Suprapubic skin (tissue), 4 donors: ENCODE measurements around the gene UBXN11. TPM values are rescaled to one million over a fixed set of nuclear protein-coding genes. Genes with fewer than 3 reads are reported as not detected.

ENCODE experiments used
- DNase-seq, 2 donors: peaks; one replicate each; pipeline ENCODE4 v3.0.0-alpha.2; 2019; ENCODE audit warnings: low spot score in 2 of 2
- H3K27ac ChIP-seq: fragments of 200-600 bp; sonication (generic); one replicate; pipeline ENCODE4 v1.5.1; 2019
- H3K27me3 ChIP-seq: fragments of 200-600 bp; sonication (generic); one replicate; pipeline ENCODE4 v1.5.1; 2019
- H3K36me3 ChIP-seq: fragments of 200-600 bp; sonication (generic); one replicate; pipeline ENCODE4 v1.5.1; 2019
- H3K4me1 ChIP-seq: fragments of 200-600 bp; sonication (generic); one replicate; pipeline ENCODE4 v1.5.1; 2019
- H3K4me3 ChIP-seq: fragments of 200-600 bp; sonication (generic); one replicate; pipeline ENCODE4 v1.5.1; 2019; ENCODE audit warnings: mild to moderate bottlenecking
- H3K9me3 ChIP-seq: fragments of 200-600 bp; sonication (generic); one replicate; pipeline ENCODE4 v1.5.1; 2019
- EP300 ChIP-seq: sonication (generic); formaldehyde crosslinking; IDR thresholded peaks from one replicate; pipeline ENCODE4 v1.6.1; 2017; ENCODE audit warnings: antibody characterized with exemption
- POLR2A ChIP-seq, 2 donors: fragments of 450-650 bp; IDR thresholded peaks; one replicate each; pipeline ENCODE4 v1.6.1; 2017; ENCODE audit warnings: antibody characterized with exemption in 2 of 2, mild to moderate bottlenecking in 2 of 2, moderate library complexity in 2 of 2
- POLR2AphosphoS5 ChIP-seq, 3 donors: sonication (generic); formaldehyde crosslinking; IDR thresholded peaks; one replicate each; pipeline ENCODE4 v1.6.1; 2017; ENCODE audit warnings: antibody characterized with exemption in 3 of 3
- WGBS: methylation state at CpG from one replicate; pipeline ENCODE4 v1.1.5; 2018; 5-methylcytosine and 5-hydroxymethylcytosine counted together
- total RNA-seq, 4 donors: library from RNA; depleted of rRNA; stranded (reverse); fragments of >200 nt; gene quantifications; one replicate each; pipeline ENCODE4 v1.1.0, GENCODE V29; 2016
- TF ChIP-seq, protein P1 (sequence below), 2 donors: fragments of 200-600 bp in 1 of 2; fragments of 450-650 bp in 1 of 2; sonication (generic) in 1 of 2; IDR thresholded peaks; one replicate each; pipeline ENCODE4 v1.5.1; 2016 to 2019; ENCODE audit warnings: antibody characterized with exemption in 2 of 2, mild to moderate bottlenecking in 1 of 2, moderate library complexity in 1 of 2

The UBXN11 gene
- total RNA-seq, 4 donors from 2014 or later, result 3.2 to 19.1 (median 9.1) TPM

GRCh38 chr1:26353210-26353859, 46.9 kb upstream of the UBXN11 start:
- Histone ChIP-seq H3K4me3 (peak overlapping the region; percentile 33), H3K9me3 (no peaks in the 10 kb centered on the region), H3K36me3 (no peaks in the 10 kb centered on the region), H3K4me1 (peaks cover 67% of the 10 kb centered on the region), H3K27ac (peak overlapping the region; percentile 72), H3K27me3 (peaks cover 9% of the 10 kb centered on the region)
- no peak for DNase-seq
- no peak for TF ChIP-seq EP300
- TF ChIP-seq, protein P1, sequence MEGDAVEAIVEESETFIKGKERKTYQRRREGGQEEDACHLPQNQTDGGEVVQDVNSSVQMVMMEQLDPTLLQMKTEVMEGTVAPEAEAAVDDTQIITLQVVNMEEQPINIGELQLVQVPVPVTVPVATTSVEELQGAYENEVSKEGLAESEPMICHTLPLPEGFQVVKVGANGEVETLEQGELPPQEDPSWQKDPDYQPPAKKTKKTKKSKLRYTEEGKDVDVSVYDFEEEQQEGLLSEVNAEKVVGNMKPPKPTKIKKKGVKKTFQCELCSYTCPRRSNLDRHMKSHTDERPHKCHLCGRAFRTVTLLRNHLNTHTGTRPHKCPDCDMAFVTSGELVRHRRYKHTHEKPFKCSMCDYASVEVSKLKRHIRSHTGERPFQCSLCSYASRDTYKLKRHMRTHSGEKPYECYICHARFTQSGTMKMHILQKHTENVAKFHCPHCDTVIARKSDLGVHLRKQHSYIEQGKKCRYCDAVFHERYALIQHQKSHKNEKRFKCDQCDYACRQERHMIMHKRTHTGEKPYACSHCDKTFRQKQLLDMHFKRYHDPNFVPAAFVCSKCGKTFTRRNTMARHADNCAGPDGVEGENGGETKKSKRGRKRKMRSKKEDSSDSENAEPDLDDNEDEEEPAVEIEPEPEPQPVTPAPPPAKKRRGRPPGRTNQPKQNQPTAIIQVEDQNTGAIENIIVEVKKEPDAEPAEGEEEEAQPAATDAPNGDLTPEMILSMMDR (IDR thresholded peaks at IDR 0.05), result no peak
- no peak for TF ChIP-seq POLR2AphosphoS5 (IDR thresholded peaks at IDR 0.05)
- no peak for TF ChIP-seq POLR2A (IDR thresholded peaks at IDR 0.05)
- 60% methylated on average over 4 of the region's 4 CpGs for WGBS

GRCh38 chr1:26352338-26352679, 45.9 kb upstream of the UBXN11 start:
- Histone ChIP-seq H3K27me3 (peaks cover 9% of the 10 kb centered on the region), H3K9me3 (no peaks in the 10 kb centered on the region), H3K4me1 (peaks cover 58% of the 10 kb centered on the region), H3K27ac (peak overlapping the region; percentile 67), H3K4me3 (peak overlapping the region; percentile 33), H3K36me3 (no peaks in the 10 kb centered on the region)
- TF ChIP-seq EP300 (no peak), POLR2A (IDR thresholded peaks at IDR 0.05) (no peak)
- WGBS, result 52% methylated on average over 5 of the region's 5 CpGs
- DNase-seq, result no peak

GRCh38 chr1:26351590-26352337, 45.3 kb upstream of the UBXN11 start:
- Histone ChIP-seq H3K27ac (peak overlapping the region; percentile 67), H3K9me3 (no peaks in the 10 kb centered on the region), H3K4me3 (peak overlapping the region; percentile 33), H3K36me3 (no peaks in the 10 kb centered on the region), H3K27me3 (peaks cover 5% of the 10 kb centered on the region), H3K4me1 (peaks cover 53% of the 10 kb centered on the region)
- TF ChIP-seq POLR2AphosphoS5 (IDR thresholded peaks at IDR 0.05) (no peak), POLR2A (IDR thresholded peaks at IDR 0.05) (no peak), EP300 (no peak)
- TF ChIP-seq, protein P1 (IDR thresholded peaks at IDR 0.05), result no peak
- DNase-seq, result no peak
- WGBS, result 70% methylated on average over 12 of the region's 12 CpGs

DNA sequence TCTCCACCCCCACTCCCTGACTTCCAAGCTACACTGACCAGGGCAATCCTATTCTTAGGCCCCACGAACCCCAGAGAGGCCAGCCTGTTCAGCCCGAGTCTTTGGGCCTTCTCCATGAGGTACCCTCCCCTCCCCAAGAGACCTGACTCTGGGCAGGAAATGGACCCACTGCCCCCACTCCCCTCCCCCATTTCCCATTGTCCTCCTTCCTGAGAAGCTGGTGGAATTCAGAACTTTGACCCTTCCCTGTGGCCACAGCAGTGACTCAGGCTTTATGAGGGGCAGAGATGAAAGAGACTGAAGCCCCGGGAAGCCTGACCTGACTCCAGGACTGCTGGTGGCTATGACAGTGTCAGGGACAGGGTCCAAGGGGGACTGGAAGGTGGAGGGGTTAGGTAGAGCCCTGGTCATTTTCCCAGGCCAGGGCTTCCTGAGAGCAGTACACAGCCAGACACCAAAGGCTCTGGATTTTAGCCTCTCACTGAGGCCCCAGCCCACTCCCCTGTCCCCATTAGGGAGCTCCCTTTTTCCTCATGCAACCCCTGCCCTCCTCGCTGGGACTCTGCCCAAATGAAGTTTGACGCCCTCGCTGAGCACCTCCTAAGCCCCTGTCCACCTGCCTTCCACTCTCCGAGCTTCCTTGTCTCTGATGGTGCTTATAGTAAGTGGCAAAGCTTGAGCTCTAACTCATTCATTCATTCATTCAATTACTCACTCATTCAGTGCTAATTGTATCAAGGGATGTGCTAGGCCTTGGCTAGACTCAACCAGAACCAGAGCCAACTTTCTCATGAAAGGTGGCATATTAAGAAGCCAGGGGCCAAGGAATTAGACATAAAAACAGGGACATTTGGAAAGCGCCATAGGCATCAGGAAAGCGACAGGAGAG, 44.5 kb upstream of the UBXN11 start:
- H3K9me3 ChIP-seq, result no peaks in the 10 kb centered on the region
- no peak for DNase-seq
- peak overlapping the region; percentile 67 for H3K27ac ChIP-seq
- H3K4me1 ChIP-seq, result peaks cover 45% of the 10 kb centered on the region
- H3K4me3 ChIP-seq, result no peak overlapping the region
- H3K27me3 ChIP-seq, result peaks cover 4% of the 10 kb centered on the region
- TF ChIP-seq, protein P1 (IDR thresholded peaks at IDR 0.05), result no peak
- no peak for TF ChIP-seq POLR2A (IDR thresholded peaks at IDR 0.05)
- no peak for TF ChIP-seq EP300
- no peak for TF ChIP-seq POLR2AphosphoS5 (IDR thresholded peaks at IDR 0.05)
- no peaks in the 10 kb centered on the region for H3K36me3 ChIP-seq
- 78% methylated on average over 9 of the region's 9 CpGs for whole genome bisulfite sequencing

- Histone ChIP-seq H3K4me1 (peaks cover 39% of the 10 kb centered on the region), H3K27me3 (no peaks in the 10 kb centered on the region), H3K27ac (no peak overlapping the region), H3K9me3 (no peaks in the 10 kb centered on the region), H3K36me3 (peaks cover 4% of the 10 kb centered on the region), H3K4me3 (no peak overlapping the region)
- TF ChIP-seq EP300, result no peak
- TF ChIP-seq POLR2AphosphoS5 (IDR thresholded peaks at IDR 0.05), result no peak
- TF ChIP-seq POLR2A (IDR thresholded peaks at IDR 0.05), result no peak
- TF ChIP-seq, protein P1 (IDR thresholded peaks at IDR 0.05), result no peak
- WGBS, result 74% methylated on average over 2 of the region's 2 CpGs
- DNase-seq, result no peak
Observed at GRCh38 chr1:26350343-26350700, 43.9 kb upstream of the UBXN11 start.
